ENCODE results near the gene SMG6.
A peak's percentile ranks its signal among the peaks of the same experiment; 100 is the strongest.

Gene SMG6

GRCh38 chr17:2076087-2076984 is 227.2 kb downstream of the SMG6 start:
- no peak for DNase-seq (ENCODE audit: low spot score)

GRCh38 chr17:2075336-2076086 is 228.1 kb downstream of the SMG6 start:
- no peak for DNase-seq (ENCODE audit: low spot score)

- no peak for DNase-seq (ENCODE audit: low spot score)
Observed at GRCh38 chr17:2074919-2075318, 228.7 kb downstream of the SMG6 start.

- DNase-seq (ENCODE audit: low spot score), result no peak
Observed at GRCh38 chr17:2071455-2072281, 231.9 kb downstream of the SMG6 start.

GRCh38 chr17:2071024-2071385 is 232.6 kb downstream of the SMG6 start:
- DNase-seq (ENCODE audit: low spot score), result no peak

GRCh38 chr17:2070241-2071023 is 233.2 kb downstream of the SMG6 start:
- DNase-seq (ENCODE audit: low spot score), result peak; percentile 94

GRCh38 chr17:2068519-2069051 is 235.0 kb downstream of the SMG6 start:
- no peak for DNase-seq (ENCODE audit: low spot score)

- DNase-seq (ENCODE audit: low spot score), result no peak
Observed at GRCh38 chr17:2068031-2068518, 235.5 kb downstream of the SMG6 start.

- no peak for DNase-seq (ENCODE audit: low spot score)
Observed at GRCh38 chr17:2067608-2068024, 236.0 kb downstream of the SMG6 start.

GRCh38 chr17:2067048-2067561 is 236.5 kb downstream of the SMG6 start:
- DNase-seq (ENCODE audit: low spot score), result no peak

- DNase-seq (ENCODE audit: low spot score), result no peak
Observed at GRCh38 chr17:2065949-2066400, 237.6 kb downstream of the SMG6 start.

- DNase-seq (ENCODE audit: low spot score), result peak; percentile 46
Observed at GRCh38 chr17:2064980-2065785, 238.4 kb downstream of the SMG6 start.

- DNase-seq (ENCODE audit: low spot score), result no peak
Observed at GRCh38 chr17:2064520-2064971, 239.0 kb downstream of the SMG6 start.

GRCh38 chr17:2064147-2064489 is 239.5 kb downstream of the SMG6 start:
- DNase-seq (ENCODE audit: low spot score), result no peak

- DNase-seq (ENCODE audit: low spot score), result no peak
Observed at GRCh38 chr17:2063261-2064146, 240.1 kb downstream of the SMG6 start.

- DNase-seq (ENCODE audit: low spot score), result no peak
Observed at GRCh38 chr17:2062571-2063183, 240.9 kb downstream of the SMG6 start.

- no peak for DNase-seq (ENCODE audit: low spot score)
Observed at GRCh38 chr17:2061441-2061958, 242.1 kb downstream of the SMG6 start.
